NB4 (cell line): ENCODE data around the gene JMJD7.

Experiments
- DNase-seq: peaks from one replicate; pipeline ENCODE4 v3.0.0; 2010; ENCODE audit warnings: low read depth
- H3K4me3 ChIP-seq: one replicate; pipeline ENCODE4 v1.5.1; 2011; ENCODE audit warnings: mild to moderate bottlenecking, low read depth, low read length, moderate library complexity
- MYC ChIP-seq: IDR thresholded peaks from 2 replicates; pipeline ENCODE4 v1.6.1; 2011; ENCODE audit warnings: low read depth, low read length
- POLR2A ChIP-seq: IDR thresholded peaks from 2 replicates; pipeline ENCODE4 v1.6.1; 2011; ENCODE audit warnings: mild to moderate bottlenecking; ENCODE audit not compliant: insufficient read length; ENCODE audit errors: extremely low read depth
- TF ChIP-seq, protein P1 (sequence below): IDR thresholded peaks from one replicate; pipeline ENCODE4 v1.5.1; 2012; ENCODE audit warnings: low read depth, low read length
- TF ChIP-seq, protein P2 (sequence below): IDR thresholded peaks from 2 replicates; pipeline ENCODE4 v1.6.1; 2011; ENCODE audit warnings: low read depth, low read length

JMJD7 gene

DNA sequence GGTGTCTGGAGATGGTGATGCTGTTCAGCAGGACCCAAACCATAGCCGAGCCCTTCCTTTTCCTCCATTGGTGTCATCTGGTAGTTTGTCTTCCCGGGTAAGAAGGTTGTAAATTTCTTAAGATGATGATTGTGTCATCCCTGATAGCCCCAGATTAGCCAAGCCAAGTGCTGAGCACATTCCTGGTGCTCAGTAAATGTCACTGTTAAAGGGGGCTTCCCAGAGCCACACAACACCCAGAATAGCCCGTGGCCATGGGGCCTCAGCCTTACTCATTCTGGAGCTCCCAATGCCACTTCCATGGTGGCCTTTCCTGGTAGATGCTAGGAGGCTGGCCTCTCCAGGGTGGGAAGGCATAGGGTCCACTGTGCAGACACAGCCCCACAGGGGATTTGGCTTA lies 6.2 kb downstream of the JMJD7 start:
- H3K4me3 ChIP-seq: no peak overlapping the region
- TF ChIP-seq POLR2A (no peak), MYC (no peak)
- TF ChIP-seq, protein P1, sequence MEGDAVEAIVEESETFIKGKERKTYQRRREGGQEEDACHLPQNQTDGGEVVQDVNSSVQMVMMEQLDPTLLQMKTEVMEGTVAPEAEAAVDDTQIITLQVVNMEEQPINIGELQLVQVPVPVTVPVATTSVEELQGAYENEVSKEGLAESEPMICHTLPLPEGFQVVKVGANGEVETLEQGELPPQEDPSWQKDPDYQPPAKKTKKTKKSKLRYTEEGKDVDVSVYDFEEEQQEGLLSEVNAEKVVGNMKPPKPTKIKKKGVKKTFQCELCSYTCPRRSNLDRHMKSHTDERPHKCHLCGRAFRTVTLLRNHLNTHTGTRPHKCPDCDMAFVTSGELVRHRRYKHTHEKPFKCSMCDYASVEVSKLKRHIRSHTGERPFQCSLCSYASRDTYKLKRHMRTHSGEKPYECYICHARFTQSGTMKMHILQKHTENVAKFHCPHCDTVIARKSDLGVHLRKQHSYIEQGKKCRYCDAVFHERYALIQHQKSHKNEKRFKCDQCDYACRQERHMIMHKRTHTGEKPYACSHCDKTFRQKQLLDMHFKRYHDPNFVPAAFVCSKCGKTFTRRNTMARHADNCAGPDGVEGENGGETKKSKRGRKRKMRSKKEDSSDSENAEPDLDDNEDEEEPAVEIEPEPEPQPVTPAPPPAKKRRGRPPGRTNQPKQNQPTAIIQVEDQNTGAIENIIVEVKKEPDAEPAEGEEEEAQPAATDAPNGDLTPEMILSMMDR: no peak
- TF ChIP-seq, protein P2, sequence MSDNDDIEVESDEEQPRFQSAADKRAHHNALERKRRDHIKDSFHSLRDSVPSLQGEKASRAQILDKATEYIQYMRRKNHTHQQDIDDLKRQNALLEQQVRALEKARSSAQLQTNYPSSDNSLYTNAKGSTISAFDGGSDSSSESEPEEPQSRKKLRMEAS: no peak
- no peak for DNase-seq

DNA sequence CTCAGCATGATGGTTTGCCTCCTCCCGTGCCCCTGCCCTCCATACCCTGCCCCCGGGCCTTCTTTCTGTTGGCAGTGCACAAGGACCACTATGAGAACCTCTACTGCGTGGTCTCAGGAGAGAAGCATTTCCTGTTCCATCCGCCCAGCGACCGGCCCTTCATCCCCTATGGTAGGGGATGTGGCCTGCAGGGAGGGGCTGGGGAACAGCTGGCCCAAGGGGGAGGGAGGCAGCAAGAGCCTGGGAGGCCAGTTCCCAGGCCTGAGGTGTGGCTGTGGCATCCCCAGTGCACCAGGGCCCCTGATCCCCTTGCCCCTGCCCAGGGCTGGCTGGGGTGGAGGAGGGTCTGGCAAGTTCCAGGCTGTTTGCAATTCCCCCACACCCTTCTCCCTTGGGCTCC lies 8.2 kb downstream of the JMJD7 start:
- DNase-seq: peak; percentile 32
- TF ChIP-seq, protein P1: no peak
- no peak for TF ChIP-seq POLR2A
- TF ChIP-seq MYC: no peak
- TF ChIP-seq, protein P2: no peak

DNA sequence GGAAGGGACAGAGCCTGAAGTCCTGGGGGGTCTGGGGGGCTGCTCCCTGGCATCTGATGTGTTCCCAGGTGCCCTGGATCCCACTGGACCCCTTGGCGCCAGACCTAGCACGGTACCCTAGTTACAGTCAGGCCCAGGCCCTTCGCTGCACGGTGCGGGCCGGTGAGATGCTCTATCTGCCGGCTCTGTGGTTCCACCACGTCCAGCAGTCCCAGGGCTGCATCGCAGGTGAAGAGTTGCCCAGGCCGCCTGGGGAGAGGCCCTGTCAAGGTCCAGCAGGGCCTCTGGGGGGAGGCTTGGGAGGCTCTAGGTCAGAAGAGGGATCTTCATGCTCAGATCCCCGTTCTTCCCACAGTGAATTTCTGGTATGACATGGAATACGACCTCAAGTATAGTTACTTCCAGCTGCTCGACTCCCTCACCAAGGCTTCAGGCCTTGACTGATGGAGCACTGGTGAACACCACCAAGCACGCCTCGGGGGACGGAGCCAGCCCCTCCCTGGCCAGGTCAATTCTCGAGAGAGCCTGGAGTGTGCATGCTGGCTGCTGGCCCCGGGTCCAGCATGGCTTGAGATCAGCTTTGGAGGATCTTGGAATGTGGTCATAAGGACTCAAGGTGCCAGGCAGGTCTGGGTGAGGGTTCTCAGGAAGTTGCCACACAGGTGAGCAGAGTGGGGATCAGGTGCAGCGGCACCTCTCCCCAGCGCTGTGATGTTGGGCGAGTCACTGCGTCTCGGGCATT lies 9.0 kb downstream of the JMJD7 start:
- DNase-seq: no peak
- H3K4me3 ChIP-seq: no peak overlapping the region
- TF ChIP-seq, protein P2: no peak

More for the DNA sequence above, 8.2 kb downstream of the JMJD7 start:
- H3K4me3 ChIP-seq: no peak overlapping the region

DNA sequence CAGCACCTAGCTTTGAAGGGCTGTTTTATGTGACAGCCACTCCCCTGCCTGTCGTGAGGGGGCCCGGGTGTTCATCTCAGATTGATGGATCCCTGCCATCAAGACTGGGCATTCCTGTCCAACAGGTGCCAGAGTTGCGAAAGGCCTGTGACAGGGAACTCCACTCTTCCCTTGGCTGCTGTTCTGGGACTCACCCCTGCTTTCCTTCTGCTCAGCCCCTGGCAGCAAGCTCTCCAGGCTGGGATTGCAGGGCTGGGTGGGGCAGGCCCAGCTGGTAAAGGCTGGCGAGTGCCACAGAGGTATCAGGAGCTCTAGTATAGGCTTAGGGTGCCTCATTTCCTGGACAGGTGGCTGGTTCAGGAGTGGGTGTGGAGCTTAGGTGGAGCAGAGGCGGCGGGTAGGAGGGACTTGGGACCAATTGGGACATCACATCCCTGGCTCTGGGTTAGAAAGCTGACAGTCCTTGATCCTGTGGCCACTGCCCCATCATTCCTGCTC lies 10.6 kb downstream of the JMJD7 start, which contains the start of gene PLA2G4B:
Gene PLA2G4B (plus strand): TSS at position 448 of the 498 bp plus-strand sequence. CDS start 67 bp downstream, outside the sequence.
- no peak for TF ChIP-seq MYC
- TF ChIP-seq, protein P2: no peak
- TF ChIP-seq POLR2A: no peak
- TF ChIP-seq, protein P1: no peak
- H3K4me3 ChIP-seq: no peak within 1 kb of the TSS
- DNase-seq: no peak

DNA sequence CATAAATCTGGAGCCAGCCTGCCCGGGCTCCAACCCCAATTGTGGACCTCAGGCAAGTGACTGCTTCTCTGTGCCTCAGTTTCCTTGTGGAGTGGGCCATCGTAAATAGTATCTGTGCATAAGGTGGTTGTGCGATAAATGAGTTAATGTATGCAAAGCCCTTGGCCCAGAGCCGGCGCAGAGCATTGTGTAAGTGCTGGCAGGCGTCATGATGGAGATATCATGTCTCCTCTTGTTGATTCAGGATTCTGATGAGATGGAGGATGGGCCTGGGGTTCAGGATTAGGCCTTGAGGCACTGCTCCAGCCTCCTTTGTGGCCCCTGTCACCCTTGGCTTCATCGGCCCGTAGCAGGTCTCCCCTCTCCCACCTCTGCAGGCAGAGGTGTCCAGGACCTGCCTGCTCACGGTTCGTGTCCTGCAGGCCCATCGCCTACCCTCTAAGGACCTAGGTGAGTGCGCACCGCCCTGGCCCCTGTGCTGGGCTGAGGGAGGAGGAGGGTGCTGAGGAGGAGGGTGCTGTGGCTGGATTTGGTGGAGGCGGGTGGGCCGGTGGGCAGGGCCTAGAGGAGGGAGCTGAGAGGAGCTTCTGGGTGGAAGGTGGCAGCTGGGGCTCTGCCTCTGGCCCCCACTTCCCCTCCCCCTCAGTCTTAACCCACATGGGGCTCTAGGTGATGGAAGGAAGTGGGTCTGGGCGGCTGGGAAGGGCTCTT lies 12.0 kb downstream of the JMJD7 start:
- DNase-seq: no peak
- TF ChIP-seq, protein P1: no peak
- TF ChIP-seq, protein P2: no peak
- TF ChIP-seq POLR2A (no peak), MYC (no peak)
- no peak overlapping the region for H3K4me3 ChIP-seq

DNA sequence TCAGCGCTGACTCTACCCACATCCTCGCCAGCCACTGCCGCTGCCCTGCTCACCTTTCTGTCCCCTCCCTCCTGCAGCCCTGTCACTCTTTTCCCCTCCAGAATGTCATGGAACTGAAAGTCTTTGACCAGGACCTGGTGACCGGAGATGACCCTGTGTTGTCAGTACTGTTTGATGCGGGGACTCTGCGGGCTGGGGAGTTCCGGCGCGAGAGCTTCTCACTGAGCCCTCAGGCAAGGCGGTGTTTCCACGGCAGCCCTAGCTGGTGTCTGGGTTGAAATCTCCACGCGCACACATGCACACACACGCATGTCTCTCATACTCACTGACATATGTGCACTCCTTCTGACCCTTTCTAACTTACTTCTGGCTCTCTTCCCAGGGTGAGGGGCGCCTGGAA lies 12.8 kb downstream of the JMJD7 start:
- TF ChIP-seq, protein P2: no peak
- no peak for TF ChIP-seq POLR2A
- no peak for TF ChIP-seq MYC
- TF ChIP-seq, protein P1: no peak
- DNase-seq: no peak
- H3K4me3 ChIP-seq: no peak overlapping the region
